ENCODE measurements around the gene FBLN2. TPM values are rescaled to one million over a fixed set of nuclear protein-coding genes. Genes with fewer than 3 reads are reported as not detected.

FBLN2 gene
- total RNA-seq, 1 donor from 2014 or later, result 5.8 TPM

DNA sequence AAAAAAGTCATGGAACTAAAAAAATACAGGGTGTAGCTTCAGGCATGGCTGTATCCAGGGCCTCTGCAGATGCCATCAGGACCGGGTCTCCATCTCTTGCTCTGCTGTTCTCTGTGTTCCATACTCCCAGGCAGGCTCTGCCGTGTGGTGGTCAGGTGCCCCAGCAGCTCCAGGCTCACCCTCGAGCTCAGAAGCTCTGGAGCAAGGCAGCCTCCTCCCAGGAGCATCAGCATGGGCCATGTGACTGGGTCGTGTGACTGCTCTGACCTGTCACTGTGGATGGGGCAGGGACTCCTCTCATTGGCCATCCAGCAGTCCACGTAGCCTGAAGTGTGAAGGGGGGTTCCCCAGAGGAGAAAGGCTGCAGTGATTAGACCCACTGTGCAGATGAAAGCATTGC is 8.5 kb downstream of the FBLN2 start:
- TF ChIP-seq, protein P1, sequence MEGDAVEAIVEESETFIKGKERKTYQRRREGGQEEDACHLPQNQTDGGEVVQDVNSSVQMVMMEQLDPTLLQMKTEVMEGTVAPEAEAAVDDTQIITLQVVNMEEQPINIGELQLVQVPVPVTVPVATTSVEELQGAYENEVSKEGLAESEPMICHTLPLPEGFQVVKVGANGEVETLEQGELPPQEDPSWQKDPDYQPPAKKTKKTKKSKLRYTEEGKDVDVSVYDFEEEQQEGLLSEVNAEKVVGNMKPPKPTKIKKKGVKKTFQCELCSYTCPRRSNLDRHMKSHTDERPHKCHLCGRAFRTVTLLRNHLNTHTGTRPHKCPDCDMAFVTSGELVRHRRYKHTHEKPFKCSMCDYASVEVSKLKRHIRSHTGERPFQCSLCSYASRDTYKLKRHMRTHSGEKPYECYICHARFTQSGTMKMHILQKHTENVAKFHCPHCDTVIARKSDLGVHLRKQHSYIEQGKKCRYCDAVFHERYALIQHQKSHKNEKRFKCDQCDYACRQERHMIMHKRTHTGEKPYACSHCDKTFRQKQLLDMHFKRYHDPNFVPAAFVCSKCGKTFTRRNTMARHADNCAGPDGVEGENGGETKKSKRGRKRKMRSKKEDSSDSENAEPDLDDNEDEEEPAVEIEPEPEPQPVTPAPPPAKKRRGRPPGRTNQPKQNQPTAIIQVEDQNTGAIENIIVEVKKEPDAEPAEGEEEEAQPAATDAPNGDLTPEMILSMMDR (IDR thresholded peaks at IDR 0.05; ENCODE audit: unreplicated experiment), result no peak
- Mint-ChIP-seq H3K36me3 (ENCODE audit: insufficient read depth) (no peaks in the 10 kb centered on the region), H3K27ac (no peak overlapping the region), H3K4me3 (ENCODE audit: low read depth) (no peak overlapping the region), H3K4me1 (ENCODE audit: low read depth) (peaks cover 1% of the 10 kb centered on the region), H3K9me3 (ENCODE audit: low read depth) (no peaks in the 10 kb centered on the region), H3K27me3 (peaks cover 19% of the 10 kb centered on the region)
- DNase-seq (ENCODE audit: low spot score, unreplicated experiment), result no peak

DNA sequence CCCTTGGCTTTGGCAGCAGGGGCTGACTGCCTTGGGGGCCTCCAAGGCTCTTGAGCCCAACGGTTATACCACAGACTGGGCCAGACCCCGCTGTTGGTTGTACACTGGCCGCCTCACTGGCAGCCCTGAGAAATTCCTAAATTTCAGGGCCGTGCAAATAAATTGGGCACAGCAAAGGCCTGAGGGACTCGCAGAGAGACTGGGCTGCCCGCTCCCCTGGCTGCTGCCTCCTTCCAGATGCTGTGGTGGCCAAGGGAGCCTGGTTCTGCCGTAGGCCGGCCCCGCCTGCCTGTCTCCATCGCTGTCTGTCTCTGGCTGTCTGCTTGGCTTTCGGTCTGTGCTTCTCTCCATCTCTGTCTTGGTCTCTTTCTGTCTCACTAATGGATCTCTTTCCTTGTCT is 9.0 kb downstream of the FBLN2 start:
- Mint-ChIP-seq H3K36me3 (ENCODE audit: insufficient read depth) (no peaks in the 10 kb centered on the region), H3K27me3 (peaks cover 17% of the 10 kb centered on the region), H3K27ac (no peak overlapping the region), H3K9me3 (ENCODE audit: low read depth) (no peaks in the 10 kb centered on the region), H3K4me1 (ENCODE audit: low read depth) (peaks cover 1% of the 10 kb centered on the region), H3K4me3 (ENCODE audit: low read depth) (no peak overlapping the region)
- no peak for DNase-seq (ENCODE audit: low spot score, unreplicated experiment)
- TF ChIP-seq, protein P1 (IDR thresholded peaks at IDR 0.05; ENCODE audit: unreplicated experiment), result no peak

DNA sequence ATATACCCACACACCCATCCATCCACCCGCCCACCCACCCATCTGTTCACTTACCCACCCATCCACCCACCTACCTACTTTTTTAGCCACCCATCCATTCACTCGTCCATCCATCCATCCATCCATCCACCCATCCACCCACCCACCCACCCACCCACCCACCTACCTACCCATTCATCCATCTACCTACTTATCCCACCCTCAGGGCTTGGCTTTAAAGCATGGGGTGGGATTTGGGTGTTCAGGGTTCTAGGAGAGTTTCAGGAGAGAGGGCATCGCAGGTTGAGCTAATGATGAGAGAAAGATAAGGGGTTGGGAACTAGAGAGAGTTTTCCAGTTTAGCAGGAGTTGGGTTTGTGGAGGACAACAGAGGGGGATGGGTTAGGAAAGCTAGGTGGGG is 9.7 kb downstream of the FBLN2 start:
- H3K4me1 Mint-ChIP-seq (ENCODE audit: low read depth), result peaks cover 1% of the 10 kb centered on the region

DNA sequence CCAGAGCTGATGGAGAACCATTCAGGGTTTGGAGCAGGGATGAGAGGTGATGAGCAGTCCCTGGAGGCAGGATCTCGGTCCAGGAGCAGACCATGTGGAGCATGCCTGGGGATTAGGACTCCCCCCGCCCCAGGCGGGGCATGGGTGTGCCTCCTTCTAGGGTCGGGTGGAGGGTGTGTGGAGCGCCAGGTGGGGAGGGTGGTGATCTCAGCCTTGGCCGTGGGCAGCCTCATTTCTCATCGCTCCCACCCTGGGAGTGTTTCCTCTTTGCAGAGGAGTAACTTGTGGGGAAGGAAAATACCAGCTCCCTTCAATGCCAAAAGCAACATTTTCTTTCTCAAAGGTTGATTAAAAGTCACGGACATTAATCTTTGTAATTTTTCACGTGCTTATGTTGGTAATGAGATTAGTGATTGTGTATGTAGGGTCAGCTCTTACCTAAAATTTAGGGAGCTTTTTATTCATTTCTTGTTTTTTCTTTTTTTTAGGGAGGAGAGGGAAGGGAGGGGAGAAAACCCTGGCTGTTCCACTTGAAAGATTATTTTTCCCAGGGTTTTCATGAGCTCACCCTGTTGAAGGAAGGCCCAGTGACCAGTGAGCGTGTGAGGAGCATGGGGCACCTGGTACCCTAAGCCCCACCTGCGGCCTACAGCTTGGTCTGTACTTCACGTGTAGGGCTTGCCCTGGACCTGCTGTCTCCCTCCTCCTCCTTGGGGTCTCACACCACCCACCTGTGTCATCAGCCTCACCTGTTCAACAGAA is 11.0 kb downstream of the FBLN2 start:
- H3K4me3 Mint-ChIP-seq (ENCODE audit: low read depth), result no peak overlapping the region
- no peak overlapping the region for H3K27ac Mint-ChIP-seq
- TF ChIP-seq, protein P1 (IDR thresholded peaks at IDR 0.05; ENCODE audit: unreplicated experiment), result no peak

More for the DNA sequence above, 9.7 kb downstream of the FBLN2 start:
- H3K27me3 Mint-ChIP-seq, result peaks cover 12% of the 10 kb centered on the region
- TF ChIP-seq, protein P1 (IDR thresholded peaks at IDR 0.05; ENCODE audit: unreplicated experiment), result no peak
- no peak overlapping the region for H3K27ac Mint-ChIP-seq
- no peaks in the 10 kb centered on the region for H3K9me3 Mint-ChIP-seq (ENCODE audit: low read depth)
- DNase-seq (ENCODE audit: low spot score, unreplicated experiment), result no peak
- H3K4me3 Mint-ChIP-seq (ENCODE audit: low read depth), result no peak overlapping the region
- no peaks in the 10 kb centered on the region for H3K36me3 Mint-ChIP-seq (ENCODE audit: insufficient read depth)

DNA sequence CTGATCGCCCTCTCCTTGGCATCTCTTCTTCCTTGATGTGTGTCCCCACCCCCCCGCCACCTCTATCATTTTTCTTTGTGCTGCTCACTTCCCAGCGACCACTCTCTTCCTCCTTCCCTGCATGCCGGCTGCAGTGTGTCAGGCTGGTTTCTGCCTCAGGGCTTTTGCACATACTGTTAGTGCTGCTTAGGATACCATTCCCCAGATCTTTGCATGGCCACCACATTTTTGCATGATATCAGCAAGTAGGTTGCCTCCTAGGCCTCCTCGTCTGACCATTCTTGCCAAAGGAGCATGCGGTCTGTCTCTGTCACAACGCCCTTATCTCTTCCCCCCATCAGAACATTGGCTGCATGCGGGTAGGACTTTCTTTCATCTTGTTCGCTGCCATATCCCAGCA is 12.5 kb downstream of the FBLN2 start:
- no peak overlapping the region for H3K4me3 Mint-ChIP-seq (ENCODE audit: low read depth)
- no peaks in the 10 kb centered on the region for H3K9me3 Mint-ChIP-seq (ENCODE audit: low read depth)
- no peaks in the 10 kb centered on the region for H3K36me3 Mint-ChIP-seq (ENCODE audit: insufficient read depth)
- peaks cover 8% of the 10 kb centered on the region for H3K27me3 Mint-ChIP-seq
- TF ChIP-seq, protein P1 (IDR thresholded peaks at IDR 0.05; ENCODE audit: unreplicated experiment), result no peak
- no peak for DNase-seq (ENCODE audit: low spot score, unreplicated experiment)
- H3K4me1 Mint-ChIP-seq (ENCODE audit: low read depth), result peaks cover 13% of the 10 kb centered on the region
- H3K27ac Mint-ChIP-seq, result no peak overlapping the region

More for the DNA sequence above, 11.0 kb downstream of the FBLN2 start:
- no peaks in the 10 kb centered on the region for H3K36me3 Mint-ChIP-seq (ENCODE audit: insufficient read depth)
- no peaks in the 10 kb centered on the region for H3K9me3 Mint-ChIP-seq (ENCODE audit: low read depth)
- H3K27me3 Mint-ChIP-seq, result peaks cover 8% of the 10 kb centered on the region
- no peak for DNase-seq (ENCODE audit: low spot score, unreplicated experiment)
- peaks cover 7% of the 10 kb centered on the region for H3K4me1 Mint-ChIP-seq (ENCODE audit: low read depth)
